Panc1 (cell line): ENCODE measurements around the gene ZNF800. TPM values are rescaled to one million over a fixed set of nuclear protein-coding genes. Genes with fewer than 3 reads are reported as not detected.

Source experiments
- ATAC-seq: fragments of 200-7000 bp; cut with Tn5 transposase; 2 replicates; pipeline ENCODE4 v1.9.1; 2020; ENCODE audit warnings: mild to moderate bottlenecking, moderate library complexity
- BruUV-seq: library from RNA; stranded (reverse); fragments of 400-500 nt; replicated peaks from 2 replicates; lab custom pipeline; 2021; lab: Mats Ljungman, UMichigan
- CTCF ChIA-PET: fragments of 300-600 bp; sonication (Branson Sonifier 250); formaldehyde crosslinking; loops from one replicate; lab custom pipeline; 2022; ENCODE audit warnings: antibody characterized with exemption; lab: Charles Lee
- POLR2A ChIA-PET: fragments of 300-600 bp; sonication (Branson Sonifier 250); formaldehyde crosslinking; loops from one replicate; lab custom pipeline; 2022; ENCODE audit warnings: antibody characterized with exemption; lab: Charles Lee
- DNase-seq: peaks from one replicate; pipeline ENCODE4 v3.0.0-alpha.2; 2010; ENCODE audit warnings: low read depth, low spot score
- H3K27ac ChIP-seq: 2 replicates; pipeline ENCODE4 v1.5.1; 2011; ENCODE audit warnings: mild to moderate bottlenecking, low read length, inconsistent platforms
- H3K27me3 ChIP-seq: fragments of 200-500 bp; sonication (Bioruptor generic); 2 replicates; pipeline ENCODE4 v1.6.0; 2014; ENCODE audit warnings: low read length, inconsistent platforms; ENCODE audit not compliant: control insufficient read depth, insufficient read depth
- H3K36me3 ChIP-seq: fragments of 200-500 bp; sonication (Bioruptor generic); 2 replicates; pipeline ENCODE4 v1.5.1; 2014; ENCODE audit warnings: inconsistent platforms, mild to moderate bottlenecking, low read length, moderate library complexity; ENCODE audit not compliant: control insufficient read depth, insufficient read depth
- H3K4me1 ChIP-seq: 2 replicates; pipeline ENCODE4 v1.5.1; 2011; ENCODE audit warnings: inconsistent platforms, mild to moderate bottlenecking, low read length, moderate library complexity; ENCODE audit not compliant: control insufficient read depth, insufficient read depth
- H3K4me3 ChIP-seq, 2 experiments: 2 replicates each; pipeline ENCODE4 v1.5.1; 2011 to 2012; ENCODE audit warnings: low read depth in 2 of 2, low read length in 2 of 2, mild to moderate bottlenecking in 2 of 2, inconsistent platforms in 1 of 2, moderate library complexity in 1 of 2
- H3K9me3 ChIP-seq: fragments of 200-500 bp; sonication (Bioruptor generic); 2 replicates; pipeline ENCODE4 v1.5.1; 2014; ENCODE audit warnings: low read depth, mild to moderate bottlenecking, inconsistent platforms, low read length, moderate library complexity; ENCODE audit not compliant: control insufficient read depth, insufficient read depth
- CTCF ChIP-seq: fragments of 450-650 bp; IDR thresholded peaks from 2 replicates; pipeline ENCODE4 v1.5.1; 2017; ENCODE audit warnings: mild to moderate bottlenecking
- POLR2AphosphoS5 ChIP-seq: IDR thresholded peaks from 2 replicates; pipeline ENCODE4 v1.6.1; 2012; ENCODE audit warnings: mild to moderate bottlenecking, low read depth, low read length, moderate library complexity
- SIN3A ChIP-seq: IDR thresholded peaks from 2 replicates; pipeline ENCODE4 v1.6.1; 2012; ENCODE audit warnings: low read depth, mild to moderate bottlenecking, low read length, moderate library complexity, borderline replicate concordance; ENCODE audit not compliant: insufficient read depth
- TCF7L2 ChIP-seq: IDR thresholded peaks from 2 replicates; pipeline ENCODE4 v1.6.1; 2011; ENCODE audit warnings: mild to moderate bottlenecking, low read depth, low read length, inconsistent platforms
- in situ Hi-C: cut with HindIII; loops from 2 replicates; pipeline ENCODE4 v1.10.0; 2016; ENCODE audit warnings: low sequenced_read_pairs, low pct_unique_long_range_greater_than_20kb
- intact Hi-C: fragments of 100-400 bp; cut with micrococcal nuclease; formaldehyde crosslinking; loops from one replicate; pipeline ENCODE4 v1.10.0; 2022; ENCODE audit not compliant: unreplicated experiment
- total RNA-seq: library from RNA; stranded (reverse); gene quantifications from one replicate; pipeline ENCODE4 v1.2.1, GENCODE V29; 2021; ENCODE audit not compliant: unreplicated experiment
- TF ChIP-seq, protein P1 (sequence below), 2 experiments: IDR thresholded peaks; 2 replicates each; pipeline ENCODE4 v1.6.1; 2011 to 2012; ENCODE audit warnings: low read depth in 2 of 2, control low read depth in 1 of 2, low read length in 1 of 2, mild to moderate bottlenecking in 1 of 2, moderate library complexity in 1 of 2; ENCODE audit not compliant: insufficient read depth in 1 of 2

ZNF800 gene
- total RNA-seq, 1 experiment from 2014 or later, result 26.0 TPM

DNA sequence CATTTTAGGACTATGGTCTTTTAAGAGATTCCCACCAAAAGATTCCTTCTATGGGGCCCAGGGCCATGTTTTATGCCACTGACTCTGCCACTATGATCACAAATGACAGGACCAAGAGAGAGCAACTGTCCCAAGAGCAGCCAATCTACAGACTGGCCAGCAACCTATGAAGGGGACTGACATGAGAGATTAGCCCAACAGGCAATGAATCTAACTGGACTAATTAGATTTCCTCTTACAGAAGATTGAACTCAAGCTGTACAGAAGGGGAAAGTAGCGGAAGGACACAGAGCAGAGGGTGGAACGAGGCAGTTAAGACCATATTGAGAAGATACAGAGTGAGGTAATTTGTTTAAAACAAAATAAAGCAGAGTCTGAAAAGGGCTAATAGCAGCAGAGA, 25.8 kb downstream of the ZNF800 start:
- no peaks in the 10 kb centered on the region for H3K4me1 ChIP-seq
- no peaks in the 10 kb centered on the region for H3K9me3 ChIP-seq
- DNase-seq, result no peak
- in situ Hi-C loops (no loop called here), intact Hi-C loops (no loop called here)
- BruUV-seq, result no TSS peak
- ATAC-seq, result no peak
- POLR2A ChIA-PET, result no interaction called here
- CTCF ChIA-PET, result no interaction called here
- H3K27me3 ChIP-seq, result no peaks in the 10 kb centered on the region
- no peak for TF ChIP-seq POLR2AphosphoS5
- TF ChIP-seq TCF7L2, result no peak
- TF ChIP-seq CTCF, result no peak
- TF ChIP-seq, protein P1, sequence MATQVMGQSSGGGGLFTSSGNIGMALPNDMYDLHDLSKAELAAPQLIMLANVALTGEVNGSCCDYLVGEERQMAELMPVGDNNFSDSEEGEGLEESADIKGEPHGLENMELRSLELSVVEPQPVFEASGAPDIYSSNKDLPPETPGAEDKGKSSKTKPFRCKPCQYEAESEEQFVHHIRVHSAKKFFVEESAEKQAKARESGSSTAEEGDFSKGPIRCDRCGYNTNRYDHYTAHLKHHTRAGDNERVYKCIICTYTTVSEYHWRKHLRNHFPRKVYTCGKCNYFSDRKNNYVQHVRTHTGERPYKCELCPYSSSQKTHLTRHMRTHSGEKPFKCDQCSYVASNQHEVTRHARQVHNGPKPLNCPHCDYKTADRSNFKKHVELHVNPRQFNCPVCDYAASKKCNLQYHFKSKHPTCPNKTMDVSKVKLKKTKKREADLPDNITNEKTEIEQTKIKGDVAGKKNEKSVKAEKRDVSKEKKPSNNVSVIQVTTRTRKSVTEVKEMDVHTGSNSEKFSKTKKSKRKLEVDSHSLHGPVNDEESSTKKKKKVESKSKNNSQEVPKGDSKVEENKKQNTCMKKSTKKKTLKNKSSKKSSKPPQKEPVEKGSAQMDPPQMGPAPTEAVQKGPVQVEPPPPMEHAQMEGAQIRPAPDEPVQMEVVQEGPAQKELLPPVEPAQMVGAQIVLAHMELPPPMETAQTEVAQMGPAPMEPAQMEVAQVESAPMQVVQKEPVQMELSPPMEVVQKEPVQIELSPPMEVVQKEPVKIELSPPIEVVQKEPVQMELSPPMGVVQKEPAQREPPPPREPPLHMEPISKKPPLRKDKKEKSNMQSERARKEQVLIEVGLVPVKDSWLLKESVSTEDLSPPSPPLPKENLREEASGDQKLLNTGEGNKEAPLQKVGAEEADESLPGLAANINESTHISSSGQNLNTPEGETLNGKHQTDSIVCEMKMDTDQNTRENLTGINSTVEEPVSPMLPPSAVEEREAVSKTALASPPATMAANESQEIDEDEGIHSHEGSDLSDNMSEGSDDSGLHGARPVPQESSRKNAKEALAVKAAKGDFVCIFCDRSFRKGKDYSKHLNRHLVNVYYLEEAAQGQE (IDR thresholded peaks at IDR 0.05; ENCODE audit: insufficient read depth in 1 of 2, low read depth in 2 of 2, low read length in 1 of 2), result no peak
- TF ChIP-seq SIN3A, result no peak
- no peak overlapping the region for H3K4me3 ChIP-seq
- H3K36me3 ChIP-seq, result peaks cover 11% of the 10 kb centered on the region
- H3K27ac ChIP-seq, result no peak overlapping the region

DNA sequence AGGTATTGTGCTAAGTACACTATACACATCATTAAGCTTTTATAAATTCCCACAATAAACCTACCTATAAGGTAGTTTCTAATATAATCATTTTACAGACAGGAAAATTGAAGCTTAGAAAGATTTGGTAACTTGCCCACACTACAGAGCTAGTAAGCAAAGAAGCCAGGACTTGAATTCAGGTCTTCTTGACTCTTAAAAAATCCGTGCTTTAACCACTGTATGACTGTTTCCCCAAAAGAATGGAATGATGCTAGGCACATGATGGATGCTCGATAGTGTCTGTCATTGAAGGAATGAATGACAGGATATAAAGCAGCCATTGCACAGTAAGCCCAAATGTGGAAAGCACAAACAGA, 26.6 kb downstream of the ZNF800 start:
- CTCF ChIA-PET, result no interaction called here
- intact Hi-C loops, result no loop called here

DNA sequence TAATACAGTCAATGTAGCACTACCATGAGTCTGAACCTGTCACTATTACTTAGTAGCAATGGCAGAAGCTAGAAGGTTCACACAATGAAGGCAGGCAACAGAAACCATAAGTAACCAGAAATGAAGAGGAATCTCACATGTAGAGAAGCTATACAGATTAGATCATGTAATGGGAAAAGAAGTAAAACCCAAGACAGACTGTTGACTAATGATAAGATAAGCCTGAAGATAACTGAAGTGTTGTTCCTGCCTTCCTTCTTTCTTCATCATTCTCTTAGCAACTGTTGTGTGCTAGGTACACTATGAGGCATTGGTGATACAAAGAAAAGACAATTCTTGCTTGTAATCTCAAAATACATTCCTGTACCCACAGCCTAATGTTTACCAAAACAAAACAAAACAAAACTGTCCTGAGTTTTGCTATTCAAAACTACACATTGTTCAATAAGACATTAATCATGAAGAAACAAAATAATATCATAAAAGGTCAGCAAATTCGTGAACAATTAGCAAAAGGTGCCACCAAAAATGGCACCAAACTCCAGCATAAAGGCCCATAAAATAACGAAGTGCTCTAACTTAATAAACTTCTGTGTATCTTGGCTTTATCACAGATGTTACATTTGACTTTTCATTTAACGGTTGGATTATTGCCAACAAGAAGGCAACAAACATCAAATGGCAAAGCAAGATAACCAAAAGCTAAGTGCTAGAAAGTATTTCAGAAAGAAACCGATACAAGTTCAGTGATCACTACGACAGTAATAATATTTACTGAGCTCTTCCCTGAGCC, 27.1 kb downstream of the ZNF800 start:
- intact Hi-C loops, result no loop called here
- no peak overlapping the region for H3K4me3 ChIP-seq
- H3K36me3 ChIP-seq, result peaks cover 10% of the 10 kb centered on the region
- H3K27me3 ChIP-seq, result no peaks in the 10 kb centered on the region
- CTCF ChIA-PET, result no interaction called here
- H3K27ac ChIP-seq, result no peak overlapping the region
- H3K4me1 ChIP-seq, result no peaks in the 10 kb centered on the region
- TF ChIP-seq CTCF, result no peak
- TF ChIP-seq POLR2AphosphoS5, result no peak
- no peak for TF ChIP-seq SIN3A
- TF ChIP-seq, protein P1 (IDR thresholded peaks at IDR 0.05; ENCODE audit: insufficient read depth in 1 of 2, low read depth in 2 of 2, low read length in 1 of 2), result no peak
- no peak for TF ChIP-seq TCF7L2
- DNase-seq (no peak), ATAC-seq (no peak)
- H3K9me3 ChIP-seq, result no peaks in the 10 kb centered on the region
- in situ Hi-C loops, result no loop called here
- no TSS peak for BruUV-seq
- POLR2A ChIA-PET, result no interaction called here

More for the DNA sequence above, 26.6 kb downstream of the ZNF800 start:
- in situ Hi-C loops, result no loop called here
- H3K36me3 ChIP-seq, result peaks cover 12% of the 10 kb centered on the region
- no peaks in the 10 kb centered on the region for H3K9me3 ChIP-seq
- no peak overlapping the region for H3K4me3 ChIP-seq
- no peak for TF ChIP-seq SIN3A
- H3K4me1 ChIP-seq, result no peaks in the 10 kb centered on the region
- BruUV-seq, result no TSS peak
- no peak for ATAC-seq
- H3K27me3 ChIP-seq, result no peaks in the 10 kb centered on the region
- no peak overlapping the region for H3K27ac ChIP-seq
- POLR2A ChIA-PET, result no interaction called here
- DNase-seq, result no peak
